ENCODE measurements around the gene CNN1. TPM values are rescaled to one million over a fixed set of nuclear protein-coding genes. Genes with fewer than 3 reads are reported as not detected.

The CNN1 gene
- total and polyA plus RNA-seq, 2 of the 4 experiments (the other 2 are of a cell fraction), result 102 to 196 TPM

DNA sequence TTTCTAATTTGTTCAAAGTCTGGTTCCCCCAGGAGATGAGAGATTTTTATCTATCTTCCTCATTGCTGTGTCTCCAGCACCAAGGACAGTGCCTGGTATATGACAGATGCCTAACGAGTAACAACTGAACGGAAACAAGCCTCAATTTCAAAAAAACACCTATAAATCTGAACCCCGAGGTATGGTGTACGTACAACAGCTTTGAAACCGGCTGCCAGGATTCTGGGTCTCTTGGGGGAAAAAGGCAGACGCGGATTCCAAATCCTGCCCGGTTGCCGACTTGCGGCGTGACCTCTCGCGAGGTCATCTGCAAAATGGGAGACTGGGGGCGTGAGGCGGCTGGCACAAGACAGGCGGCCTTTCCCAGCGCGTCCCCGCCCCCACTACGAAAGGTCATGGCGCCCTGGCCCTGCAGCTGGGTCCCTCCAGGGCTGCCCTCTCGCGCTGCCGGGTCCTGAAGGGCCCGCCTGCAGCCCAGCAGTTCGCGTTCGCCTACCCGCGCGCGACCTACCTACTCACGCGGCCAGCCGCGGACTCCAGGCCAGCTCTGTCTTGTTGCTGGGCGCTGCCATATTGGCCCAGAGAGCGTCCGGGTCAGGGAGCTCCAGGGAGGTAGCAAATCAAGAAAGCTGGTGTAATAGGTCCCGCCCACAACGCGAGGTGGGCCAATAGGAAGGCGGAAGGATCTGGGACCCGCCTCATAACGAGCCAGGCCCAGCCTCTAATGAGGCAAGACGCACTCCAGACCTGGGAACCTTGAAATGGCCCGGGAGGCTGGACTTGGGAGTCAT lies 9.9 kb upstream of the CNN1 start, which contains the start of gene ECSIT (continued):
- no peak for TF ChIP-seq CTCF (conservative IDR thresholded peaks at IDR 0.05; ENCODE audit: low read depth, low read length)
- TF ChIP-seq RAD21 (IDR thresholded peaks at IDR 0.05; ENCODE audit: low read length), result no peak
- TF ChIP-seq RCOR1 (IDR thresholded peaks at IDR 0.05; ENCODE audit: insufficient replicate concordance, low read length), result peak; percentile 77

All from IMR-90 (cell line).